GM11168 (cell line): ENCODE results near the gene CALHM6.

ENCODE experiments used
- in situ Hi-C: fragments of 300-500 bp; cut with MboI; formaldehyde crosslinking; loops from one replicate; pipeline ENCODE4 v1.12.0; 2022; ENCODE audit warnings: low sequenced_read_pairs; ENCODE audit not compliant: unreplicated experiment

CALHM6 gene

DNA sequence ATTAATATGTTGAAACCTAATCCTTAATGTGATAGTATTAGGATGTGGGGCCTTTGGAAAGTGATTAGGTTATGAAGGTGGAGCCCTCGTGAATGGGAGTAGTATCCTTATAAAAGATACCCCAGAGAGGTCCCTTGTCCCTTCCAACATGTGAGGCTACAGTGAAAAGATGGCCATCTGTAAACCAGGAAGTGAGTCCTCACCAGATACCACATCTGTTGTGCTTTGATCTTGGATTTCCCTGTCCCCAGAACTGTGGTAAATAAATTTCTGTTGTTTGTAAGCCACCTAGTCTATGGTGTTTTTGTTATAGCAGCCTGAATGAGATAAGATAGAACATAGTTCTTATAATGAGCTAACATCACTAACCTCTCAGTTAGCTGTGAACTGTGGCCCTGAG is 16.6 kb upstream of the CALHM6 start:
- in situ Hi-C loops = no loop called here

DNA sequence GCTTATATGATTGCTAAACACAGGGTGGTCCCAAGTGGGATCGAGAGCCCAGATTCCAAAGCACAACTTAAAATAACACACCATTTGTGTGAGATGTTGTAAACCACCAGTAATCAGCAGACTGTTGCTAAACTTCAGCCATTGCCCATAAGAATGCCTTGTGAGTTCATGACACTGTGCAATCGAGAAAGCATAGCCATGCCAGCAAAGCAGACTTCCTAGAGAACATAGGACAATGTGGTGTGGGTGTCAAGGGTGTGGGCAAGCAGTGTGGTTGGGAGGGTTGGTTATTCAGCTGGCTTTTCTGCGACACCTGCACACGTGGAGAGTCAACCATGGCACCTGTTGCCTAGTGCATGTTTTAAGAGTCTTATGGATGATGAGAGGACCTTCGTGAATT is 16.1 kb upstream of the CALHM6 start:
- in situ Hi-C loops = no loop called here

DNA sequence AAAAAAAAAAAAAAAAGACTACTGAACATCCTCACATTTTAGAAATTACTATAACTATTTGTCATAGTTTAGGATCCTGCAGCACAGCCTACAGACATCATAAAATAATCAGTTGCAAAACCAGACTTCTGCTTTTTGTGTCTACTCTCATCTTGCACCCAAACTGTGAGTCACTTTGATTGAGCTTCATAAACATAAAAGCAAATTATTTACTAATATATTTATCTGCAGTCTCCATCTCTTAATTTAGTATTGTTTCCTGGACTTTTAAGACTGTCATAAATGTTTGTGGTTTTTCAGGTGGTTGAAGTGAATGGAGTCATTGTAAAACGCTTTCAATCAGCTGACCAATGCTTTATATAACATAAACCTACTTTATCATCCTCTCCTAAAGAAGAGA is 14.8 kb upstream of the CALHM6 start:
- in situ Hi-C loops = no loop called here

DNA sequence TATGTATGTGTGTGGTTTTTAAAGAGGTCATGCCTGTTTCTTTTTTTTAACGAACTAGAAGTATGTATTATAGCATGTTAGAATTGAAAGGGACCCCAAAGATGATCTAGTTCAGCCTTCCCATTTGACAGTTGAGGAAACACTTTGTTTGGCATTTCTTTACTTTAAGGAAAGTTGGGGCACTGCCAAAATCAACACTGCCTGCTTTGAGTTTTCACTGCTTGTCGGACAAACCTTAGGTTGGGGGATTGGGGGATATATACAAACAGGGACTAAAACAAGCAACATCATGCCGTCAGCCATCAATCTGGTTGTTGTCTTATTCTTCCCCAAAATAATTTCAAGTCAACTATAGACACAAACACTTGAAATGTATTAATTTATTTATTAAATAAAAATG is 14.1 kb upstream of the CALHM6 start:
- in situ Hi-C loops = no loop called here

DNA sequence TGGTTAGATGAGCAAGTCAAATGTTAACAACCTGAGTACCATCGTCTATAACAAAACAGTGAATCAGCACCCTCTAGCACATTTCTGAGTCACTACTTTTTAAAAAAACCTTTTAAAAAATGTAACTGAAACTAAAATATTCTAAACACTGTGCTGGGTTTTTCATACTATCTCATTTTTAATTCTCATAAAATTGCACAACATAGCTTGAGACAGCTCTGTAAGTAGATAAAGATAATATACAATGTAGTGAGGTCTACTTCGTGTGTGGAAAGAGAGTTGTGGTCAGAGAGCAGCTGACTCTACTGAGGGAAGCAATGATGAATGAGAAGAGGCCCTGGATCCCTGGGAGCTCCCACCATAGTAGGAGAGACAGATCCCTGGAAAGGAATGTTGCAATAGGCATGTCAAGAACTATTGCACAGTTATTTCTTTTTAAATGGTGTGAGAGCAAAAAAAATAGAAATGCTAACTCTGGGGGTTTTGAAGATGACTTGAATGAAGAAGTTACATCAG is 13.6 kb upstream of the CALHM6 start:
- in situ Hi-C loops = no loop called here

DNA sequence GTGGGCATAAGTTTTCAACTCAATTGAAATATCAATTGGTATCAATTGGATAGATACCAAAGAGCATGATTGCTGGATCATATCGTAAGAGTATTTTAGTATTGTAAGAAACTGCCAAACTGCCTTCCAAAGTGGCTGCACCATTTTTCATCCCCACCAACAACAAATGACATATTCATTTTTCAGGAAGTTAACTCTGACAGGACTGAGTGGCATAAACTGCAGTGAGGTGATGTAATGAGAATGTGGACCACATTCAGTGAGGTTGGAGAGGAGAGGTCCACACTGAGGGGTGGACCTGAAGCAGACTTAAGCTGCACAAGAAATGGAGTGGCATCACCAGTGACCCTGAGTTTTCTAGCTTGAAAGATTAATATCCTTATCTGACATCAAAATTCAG is 11.6 kb upstream of the CALHM6 start:
- in situ Hi-C loops = no loop called here

DNA sequence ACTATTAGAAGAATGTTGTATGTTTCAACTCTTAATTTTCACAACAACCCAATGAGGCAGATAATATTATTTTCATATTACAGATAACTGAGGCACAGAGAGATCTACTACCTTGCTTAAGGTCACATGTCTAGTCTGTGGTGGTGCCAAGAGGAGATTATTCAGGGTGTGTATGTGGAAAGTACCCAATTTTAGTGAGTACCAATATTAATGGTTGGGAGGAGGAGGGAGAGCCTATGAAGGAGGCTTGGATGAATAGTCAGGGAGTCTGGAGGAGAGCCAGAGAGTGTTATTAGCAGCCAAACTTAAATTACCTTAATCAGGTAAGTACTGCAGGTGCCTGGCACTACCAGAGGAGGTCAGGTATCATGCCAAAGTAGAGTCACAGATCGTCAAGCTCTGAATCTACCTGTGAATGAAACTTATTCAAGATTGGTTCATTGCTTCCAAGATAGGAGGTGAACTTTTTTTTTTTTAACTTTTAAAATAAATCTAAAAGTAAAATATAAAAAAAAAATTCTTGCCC is 10.9 kb upstream of the CALHM6 start:
- in situ Hi-C loops = no loop called here

DNA sequence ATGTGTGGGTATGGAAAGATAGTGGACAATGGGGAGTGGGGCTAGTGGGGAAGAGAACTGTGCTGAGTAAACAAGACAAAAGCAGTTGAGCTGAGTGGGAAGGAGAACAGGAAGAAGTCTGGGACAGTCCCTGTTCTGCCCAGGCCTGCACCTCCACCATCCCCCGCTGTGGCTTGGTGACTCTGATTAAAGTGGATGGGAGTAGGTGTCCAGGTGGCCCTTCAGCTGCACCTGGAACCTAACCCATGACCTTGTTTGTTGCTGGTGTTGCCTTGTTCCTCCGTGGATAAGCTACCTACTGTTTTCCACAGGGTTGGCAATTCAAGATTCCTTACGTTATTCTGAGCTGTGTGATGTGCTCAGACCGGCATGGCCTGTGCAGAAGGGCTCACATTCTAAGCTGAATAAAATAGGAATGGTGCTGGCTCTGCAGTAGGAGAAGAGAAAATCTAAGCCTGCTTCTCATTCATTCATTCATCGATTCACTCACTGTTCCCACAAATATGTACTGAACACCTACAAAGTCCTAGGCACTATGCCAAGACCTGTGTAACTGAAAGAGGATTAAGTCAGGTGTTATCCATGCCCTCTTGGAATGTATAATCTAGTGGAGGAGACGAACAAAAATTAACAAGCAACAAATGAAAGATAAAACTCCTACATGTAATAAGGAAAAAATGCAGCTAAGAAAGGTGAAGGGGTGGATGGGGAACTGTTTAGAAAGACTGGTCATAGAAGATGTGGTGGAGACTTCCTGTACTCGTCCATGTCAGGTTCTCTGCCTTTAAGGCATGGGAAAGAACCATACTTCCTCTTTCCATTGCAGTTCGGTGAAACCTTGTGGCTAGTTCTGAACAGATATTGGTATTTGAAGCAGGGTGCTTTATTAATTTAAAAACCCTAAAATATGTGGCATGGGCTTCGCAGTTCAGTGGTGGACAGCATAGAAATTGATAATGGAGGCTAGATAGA is 10.1 kb upstream of the CALHM6 start:
- in situ Hi-C loops = no loop called here

DNA sequence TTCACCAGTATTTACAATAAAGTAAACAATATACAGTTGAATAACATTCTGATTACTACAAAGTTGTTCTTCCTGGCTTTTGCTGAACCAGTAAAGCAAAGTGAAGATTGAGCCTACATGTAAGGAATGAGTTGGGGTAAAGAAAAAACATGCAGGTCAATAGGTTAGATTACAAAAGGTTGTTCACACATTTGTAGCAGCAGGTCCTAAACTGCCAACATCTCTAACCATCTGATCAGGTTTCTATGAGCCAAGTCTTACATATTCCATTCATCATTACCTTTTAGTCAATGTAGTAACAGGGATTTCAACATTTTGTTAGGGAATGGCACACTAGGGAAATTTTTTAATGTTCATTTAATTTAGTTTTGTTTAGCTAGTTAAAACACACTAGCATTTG is 9.3 kb upstream of the CALHM6 start:
- in situ Hi-C loops = no loop called here

DNA sequence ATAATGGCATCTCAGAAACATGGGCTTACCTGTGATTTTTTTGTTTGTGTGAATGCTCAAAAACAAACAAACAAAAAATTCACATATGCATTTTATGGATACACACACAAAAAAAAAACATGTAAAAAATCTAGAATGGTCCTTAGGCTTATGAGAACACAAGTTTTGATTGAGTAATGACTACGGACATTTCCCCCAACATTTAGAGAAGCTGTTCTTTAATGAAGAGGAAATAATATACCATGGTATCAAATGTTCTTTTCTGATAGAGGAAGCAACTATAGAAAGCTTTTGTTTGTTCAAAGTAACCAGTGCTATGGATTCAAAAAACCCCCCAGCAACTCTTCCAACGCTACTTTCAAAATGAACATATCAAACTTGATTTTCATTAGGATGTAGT is 8.6 kb upstream of the CALHM6 start:
- in situ Hi-C loops = no loop called here

DNA sequence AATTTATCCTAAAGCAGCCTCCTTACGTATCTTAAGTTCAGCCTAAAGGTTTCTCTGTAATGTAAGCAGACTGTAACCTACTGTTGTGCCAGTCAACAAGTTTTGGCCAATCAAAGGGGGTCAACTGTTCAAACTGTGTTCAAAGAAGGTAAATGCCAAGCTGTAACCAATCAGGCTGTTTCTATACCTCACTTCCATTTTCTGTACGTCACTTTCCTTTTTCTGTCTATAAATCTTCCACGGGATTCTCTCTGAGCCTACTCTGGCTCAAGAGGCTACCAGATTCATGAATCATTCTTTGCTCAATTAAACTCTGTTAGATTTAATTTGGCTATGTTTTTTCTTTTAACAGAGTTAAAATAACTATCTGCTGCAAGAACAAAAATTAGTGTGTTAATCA is 5.1 kb upstream of the CALHM6 start:
- in situ Hi-C loops = no loop called here

DNA sequence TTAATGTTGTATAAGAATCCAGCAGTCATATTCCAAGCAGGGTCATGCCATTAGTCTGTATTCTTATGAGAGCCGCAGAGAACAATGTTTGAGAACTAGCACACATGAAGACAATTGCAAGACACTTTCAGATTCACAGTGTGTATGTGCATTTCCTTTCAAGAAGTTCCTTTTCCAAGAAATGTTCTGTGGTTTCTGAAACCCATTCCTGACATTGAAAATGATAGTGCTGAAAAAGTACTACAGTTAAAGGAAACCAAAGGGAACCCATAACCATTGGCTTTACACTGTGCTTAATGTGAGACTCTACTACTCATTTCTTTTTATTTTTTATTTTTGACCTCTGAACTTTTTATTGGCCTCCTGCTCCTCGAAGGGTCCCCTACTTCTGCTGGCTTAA is 4.2 kb upstream of the CALHM6 start:
- in situ Hi-C loops = no loop called here

DNA sequence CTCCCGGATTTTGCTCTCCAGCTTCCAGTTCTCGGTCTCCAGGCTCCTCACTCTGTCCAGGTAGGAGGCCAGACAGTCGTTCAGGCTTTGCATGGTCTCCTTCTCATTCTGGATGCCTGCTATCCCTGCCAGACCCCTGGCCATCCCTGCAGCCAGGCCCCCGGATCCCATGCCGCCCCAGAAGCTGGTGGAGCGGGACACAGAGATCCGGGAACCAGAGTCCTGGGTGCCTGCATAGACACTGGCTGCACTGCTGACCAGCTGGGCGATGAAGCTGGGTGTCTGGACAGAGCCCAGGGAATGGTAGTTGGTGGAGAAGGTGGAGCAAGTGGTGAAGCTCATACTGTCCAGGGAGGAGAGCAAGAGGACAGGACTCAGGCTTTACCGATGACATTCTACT is 2.9 kb upstream of the CALHM6 start:
- in situ Hi-C loops = no loop called here

DNA sequence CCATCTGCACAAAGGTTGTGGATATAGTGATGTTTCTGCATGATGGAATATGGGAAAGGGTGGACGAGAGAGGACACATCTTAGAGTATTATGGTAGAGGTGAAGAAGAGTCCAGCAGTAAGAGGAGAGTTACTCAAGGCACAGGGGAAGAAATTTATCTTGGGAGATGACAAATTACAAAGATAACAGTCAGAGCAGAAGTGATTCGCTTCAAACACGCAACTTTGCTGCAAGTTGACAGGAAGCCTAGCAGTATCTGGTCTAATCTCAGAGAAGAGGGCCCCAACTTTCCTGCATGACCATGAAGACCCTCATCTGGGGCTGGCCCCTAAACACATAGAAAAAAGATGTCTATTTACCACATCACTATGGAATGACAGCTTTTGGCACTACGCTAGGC is 1.2 kb upstream of the CALHM6 start:
- in situ Hi-C loops = no loop called here

DNA sequence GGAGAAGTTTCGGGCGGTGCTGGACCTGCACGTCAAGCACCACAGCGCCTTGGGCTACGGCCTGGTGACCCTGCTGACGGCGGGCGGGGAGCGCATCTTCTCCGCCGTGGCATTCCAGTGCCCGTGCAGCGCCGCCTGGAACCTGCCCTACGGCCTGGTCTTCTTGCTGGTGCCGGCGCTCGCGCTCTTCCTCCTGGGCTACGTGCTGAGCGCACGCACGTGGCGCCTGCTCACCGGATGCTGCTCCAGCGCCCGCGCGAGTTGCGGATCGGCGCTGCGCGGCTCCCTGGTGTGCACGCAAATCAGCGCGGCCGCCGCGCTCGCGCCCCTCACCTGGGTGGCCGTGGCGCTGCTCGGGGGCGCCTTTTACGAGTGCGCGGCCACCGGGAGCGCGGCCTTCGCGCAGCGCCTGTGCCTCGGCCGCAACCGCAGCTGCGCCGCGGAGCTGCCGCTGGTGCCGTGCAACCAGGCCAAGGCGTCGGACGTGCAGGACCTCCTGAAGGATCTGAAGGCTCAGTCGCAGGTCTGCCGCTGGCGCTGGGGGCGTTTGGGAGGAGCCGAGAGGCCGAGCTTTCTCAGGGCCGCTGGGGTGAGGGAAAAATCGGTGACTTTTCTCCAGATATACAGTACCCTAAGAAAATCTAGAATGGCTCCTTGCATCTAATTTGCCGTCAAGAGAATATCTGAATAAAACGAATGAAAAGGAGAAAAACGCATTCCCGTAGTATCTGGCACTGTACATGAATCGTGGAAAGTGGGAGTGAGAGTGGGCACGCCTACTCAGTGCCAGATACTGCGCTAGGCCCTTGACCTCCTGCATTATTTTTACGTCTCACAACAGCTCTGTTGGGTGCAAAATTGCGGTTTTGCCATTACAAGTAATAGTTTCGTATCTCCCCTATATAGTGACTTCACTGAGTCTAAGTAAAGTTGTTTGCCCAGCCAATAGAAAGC is 1.0 kb downstream of the CALHM6 start:
- in situ Hi-C loops = no loop called here

DNA sequence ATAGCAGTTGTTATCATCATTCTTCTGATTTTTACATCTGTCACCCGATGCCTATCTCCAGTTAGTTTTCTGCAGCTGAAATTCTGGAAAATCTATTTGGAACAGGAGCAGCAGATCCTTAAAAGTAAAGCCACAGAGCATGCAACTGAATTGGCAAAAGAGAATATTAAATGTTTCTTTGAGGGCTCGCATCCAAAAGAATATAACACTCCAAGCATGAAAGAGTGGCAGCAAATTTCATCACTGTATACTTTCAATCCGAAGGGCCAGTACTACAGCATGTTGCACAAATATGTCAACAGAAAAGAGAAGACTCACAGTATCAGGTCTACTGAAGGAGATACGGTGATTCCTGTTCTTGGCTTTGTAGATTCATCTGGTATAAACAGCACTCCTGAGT is 2.1 kb downstream of the CALHM6 start:
- in situ Hi-C loops = no loop called here

DNA sequence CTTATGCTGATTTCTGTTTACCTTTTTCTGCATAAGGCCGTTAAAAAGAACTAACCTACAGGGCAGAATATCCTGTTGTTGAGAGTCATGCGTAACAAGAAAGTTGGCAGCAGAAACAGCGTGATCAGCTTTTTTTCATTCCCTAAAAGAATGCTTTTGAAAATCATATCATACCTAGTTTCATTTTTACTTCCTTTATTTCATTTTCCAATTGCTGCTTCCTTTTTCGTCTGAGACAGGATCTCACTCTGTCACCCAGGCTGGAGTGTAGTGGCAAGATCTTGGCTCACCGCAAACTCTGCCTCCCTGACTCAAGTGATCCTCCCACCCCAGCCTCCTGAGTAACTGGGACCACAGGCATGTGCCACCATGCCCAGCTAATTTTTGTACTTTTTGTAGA is 4.1 kb downstream of the CALHM6 start:
- in situ Hi-C loops = no loop called here

DNA sequence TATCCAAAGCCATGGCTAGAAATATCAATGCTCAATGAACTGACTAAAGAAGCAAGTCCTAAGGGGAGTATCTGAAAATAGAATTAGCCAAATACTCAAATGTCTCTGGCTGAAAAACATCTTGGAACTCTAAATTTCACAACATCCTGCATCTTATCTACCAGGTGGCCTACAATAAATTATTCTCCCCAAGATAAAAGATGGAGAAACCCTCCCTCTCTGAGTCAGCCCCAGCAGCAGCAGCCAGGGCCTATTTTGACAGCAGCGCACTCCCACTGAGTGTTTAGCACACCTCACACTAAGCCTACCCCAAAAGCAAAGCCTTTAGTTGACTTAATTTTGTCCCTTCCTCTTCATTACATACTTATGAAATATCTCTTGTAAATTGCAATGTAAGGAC is 5.9 kb downstream of the CALHM6 start:
- in situ Hi-C loops = no loop called here

DNA sequence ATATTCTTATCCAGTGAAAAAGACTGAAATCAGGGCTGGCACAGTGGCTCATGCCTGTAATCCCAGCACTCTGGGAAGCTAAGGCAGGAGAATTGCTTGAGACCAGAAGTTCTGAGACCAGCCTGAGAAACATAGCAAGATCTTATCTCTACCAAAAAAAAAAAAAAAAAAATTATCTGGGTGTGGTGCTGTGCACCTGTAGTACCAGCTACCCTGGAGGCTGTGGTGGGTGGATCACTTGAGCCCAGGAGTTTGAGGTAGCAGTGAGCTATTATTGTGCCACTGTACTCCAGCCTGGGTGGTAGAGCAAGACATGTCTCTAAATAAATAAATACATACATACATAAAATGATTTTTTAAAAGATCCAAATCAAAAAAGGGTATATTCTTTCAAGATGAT is 6.3 kb downstream of the CALHM6 start:
- in situ Hi-C loops = no loop called here

DNA sequence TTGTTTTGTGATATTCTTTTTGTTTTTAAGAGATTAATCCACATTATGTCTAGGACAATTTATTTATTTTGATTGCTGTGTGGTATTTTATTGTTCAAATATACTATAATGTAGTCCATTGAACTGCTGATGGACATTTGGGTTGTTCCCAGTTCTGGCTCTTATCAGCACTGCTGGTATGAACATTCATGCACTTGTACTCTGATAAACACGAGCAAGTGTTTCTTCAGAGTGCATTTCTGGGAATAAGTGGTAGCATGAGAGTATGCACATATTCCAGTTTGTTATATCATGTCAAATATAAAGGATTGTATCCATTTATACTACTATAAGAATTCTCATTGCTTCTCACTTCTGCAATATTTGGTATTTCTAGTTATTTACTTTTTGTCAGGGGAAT is 7.1 kb downstream of the CALHM6 start:
- in situ Hi-C loops = no loop called here

DNA sequence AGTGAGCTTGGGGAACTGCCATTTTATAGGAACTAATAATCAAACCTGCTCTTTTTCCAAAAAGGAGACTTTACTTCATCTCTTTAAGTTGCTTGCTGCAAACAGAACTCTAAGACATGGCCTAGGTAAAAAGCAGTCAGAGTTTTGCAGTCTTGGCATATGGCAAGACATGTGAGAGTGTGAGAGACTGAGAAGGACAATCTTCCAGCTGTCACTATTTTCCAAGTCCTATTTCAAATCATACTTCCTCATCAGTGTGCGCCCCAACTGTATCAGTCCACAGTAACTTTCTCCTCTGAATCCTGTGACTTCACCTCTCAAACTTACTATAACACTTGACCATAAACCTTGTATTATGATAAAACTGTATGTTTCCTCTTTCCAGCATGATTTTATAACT is 10.4 kb downstream of the CALHM6 start:
- in situ Hi-C loops = no loop called here
